KOPT-K1 (cell line): ENCODE data around the gene MST1.

Source experiments
- H3K27ac ChIP-seq: fragments of 200-600 bp; sonication (generic); 2 replicates; pipeline ENCODE4 v1.5.1; 2016; ENCODE audit warnings: antibody characterized with exemption, mild to moderate bottlenecking, low read depth, low read length; ENCODE audit not compliant: poor library complexity, severe bottlenecking
- H3K36me3 ChIP-seq: fragments of 200-600 bp; sonication (generic); 2 replicates; pipeline ENCODE4 v1.5.1; 2017; ENCODE audit warnings: antibody characterized with exemption, mild to moderate bottlenecking, low read length, moderate library complexity; ENCODE audit not compliant: insufficient read depth
- H3K9me3 ChIP-seq: fragments of 200-600 bp; sonication (generic); 2 replicates; pipeline ENCODE4 v1.5.1; 2017; ENCODE audit warnings: antibody characterized with exemption, low read length, mild to moderate bottlenecking; ENCODE audit not compliant: insufficient read depth, poor library complexity, severe bottlenecking

The MST1 gene

GRCh38 chr3:49689046-49689907 lies at the start of gene MST1, which contains the start of gene RNF123:
MST1 (minus strand) TSS chr3:49689474; CDS start chr3:49688691, 783 bp downstream.
RNF123 (plus strand) TSS chr3:49689557; CDS start chr3:49691166, 1,609 bp downstream.
- no peaks in the 10 kb centered on the region for H3K9me3 ChIP-seq

GRCh38 chr3:49738067-49738713 lies 48.9 kb upstream of the MST1 start:
- peaks cover 65% of the 10 kb centered on the region for H3K36me3 ChIP-seq
- H3K9me3 ChIP-seq: no peaks in the 10 kb centered on the region
- H3K27ac ChIP-seq: no peak overlapping the region

More at GRCh38 chr3:49689046-49689907, at the start of gene MST1, which contains the start of gene RNF123:
- peak within 1 kb of the TSS; percentile 77 for H3K27ac ChIP-seq
- H3K36me3 ChIP-seq: peaks cover 6% of the 10 kb centered on the region; the same call in 1 of the 2 replicates

GRCh38 chr3:49734752-49735151 lies 45.5 kb upstream of the MST1 start:
- Histone ChIP-seq H3K36me3 (peaks cover 87% of the 10 kb centered on the region), H3K9me3 (no peaks in the 10 kb centered on the region), H3K27ac (no peak overlapping the region)

GRCh38 chr3:49733551-49733950 lies 44.3 kb upstream of the MST1 start:
- Histone ChIP-seq H3K36me3 (peaks cover 86% of the 10 kb centered on the region), H3K27ac (no peak overlapping the region), H3K9me3 (no peaks in the 10 kb centered on the region)

- Histone ChIP-seq H3K36me3 (peaks cover 86% of the 10 kb centered on the region), H3K9me3 (no peaks in the 10 kb centered on the region), H3K27ac (no peak overlapping the region)
These were observed 43.3 kb upstream of the MST1 start for GRCh38 chr3:49732597-49732996.

GRCh38 chr3:49729966-49730609 lies 40.8 kb upstream of the MST1 start:
- H3K36me3 ChIP-seq: peaks cover 89% of the 10 kb centered on the region
- no peak overlapping the region for H3K27ac ChIP-seq
- H3K9me3 ChIP-seq: no peaks in the 10 kb centered on the region

GRCh38 chr3:49727924-49728361 lies 38.7 kb upstream of the MST1 start:
- Histone ChIP-seq H3K36me3 (peaks cover 72% of the 10 kb centered on the region), H3K27ac (no peak overlapping the region), H3K9me3 (no peaks in the 10 kb centered on the region)

- H3K27ac ChIP-seq: no peak overlapping the region
- peaks cover 72% of the 10 kb centered on the region for H3K36me3 ChIP-seq
- H3K9me3 ChIP-seq: no peaks in the 10 kb centered on the region
These were observed 38.1 kb upstream of the MST1 start for GRCh38 chr3:49727154-49727923.

- no peaks in the 10 kb centered on the region for H3K9me3 ChIP-seq
- no peak overlapping the region for H3K27ac ChIP-seq
- H3K36me3 ChIP-seq: peaks cover 72% of the 10 kb centered on the region
These were observed 36.8 kb upstream of the MST1 start for GRCh38 chr3:49725906-49726681.

- Histone ChIP-seq H3K9me3 (no peaks in the 10 kb centered on the region), H3K27ac (peak overlapping the region; percentile 79), H3K36me3 (peaks cover 74% of the 10 kb centered on the region)
These were observed 35.3 kb upstream of the MST1 start for GRCh38 chr3:49724586-49724985.

GRCh38 chr3:49723628-49724551 lies 34.6 kb upstream of the MST1 start, which contains the start of gene GMPPB:
GMPPB (minus strand) TSS chr3:49723951; CDS start chr3:49723726, 225 bp downstream.
- no peaks in the 10 kb centered on the region for H3K9me3 ChIP-seq
- peaks cover 79% of the 10 kb centered on the region for H3K36me3 ChIP-seq
- H3K27ac ChIP-seq: peak within 1 kb of the TSS; percentile 79

GRCh38 chr3:49723296-49723627 lies 34.0 kb upstream of the MST1 start:
- no peaks in the 10 kb centered on the region for H3K9me3 ChIP-seq
- H3K27ac ChIP-seq: peak overlapping the region; percentile 79
- H3K36me3 ChIP-seq: peaks cover 80% of the 10 kb centered on the region

- H3K9me3 ChIP-seq: no peaks in the 10 kb centered on the region
- peak overlapping the region; percentile 79 for H3K27ac ChIP-seq
- peaks cover 80% of the 10 kb centered on the region for H3K36me3 ChIP-seq
These were observed 33.6 kb upstream of the MST1 start for GRCh38 chr3:49722896-49723295.
